VCaP (cell line): ENCODE results near the gene RNF114.

Experiments used
- H3K27ac ChIP-seq: fragments of 450-650 bp; 2 replicates; pipeline ENCODE4 v1.5.1; 2017
- CTCF ChIP-seq: fragments of 450-650 bp; conservative IDR thresholded peaks from 2 replicates; pipeline ENCODE4 v1.5.1; 2017; ENCODE audit warnings: mild to moderate bottlenecking, moderate library complexity

The RNF114 gene

GRCh38 chr20:49924247-49924646 is 11.9 kb upstream of the RNF114 start:
- TF ChIP-seq CTCF: no peak
- no peak overlapping the region for H3K27ac ChIP-seq

- H3K27ac ChIP-seq: no peak overlapping the region
- TF ChIP-seq CTCF: no peak
Observed at GRCh38 chr20:49925901-49926454, 10.2 kb upstream of the RNF114 start.

GRCh38 chr20:49928411-49929141 is 7.6 kb upstream of the RNF114 start:
- H3K27ac ChIP-seq: peak overlapping the region; percentile 51
- TF ChIP-seq CTCF: peak; percentile 98

- peak overlapping the region; percentile 51 for H3K27ac ChIP-seq
- TF ChIP-seq CTCF: no peak
Observed at GRCh38 chr20:49929142-49929494, 7.1 kb upstream of the RNF114 start.

GRCh38 chr20:49935746-49936152 is 448 bp upstream of the RNF114 start:
- TF ChIP-seq CTCF: no peak
- H3K27ac ChIP-seq: peak overlapping the region; percentile 92

GRCh38 chr20:49937027-49937929 is 1.1 kb downstream of the RNF114 start:
- H3K27ac ChIP-seq: peak overlapping the region; percentile 92

More at GRCh38 chr20:49937027-49937929, 1.1 kb downstream of the RNF114 start:
- no peak for TF ChIP-seq CTCF
